K562 (cell line): ENCODE data around the gene ATE1. TPM values are rescaled to one million over a fixed set of nuclear protein-coding genes. Genes with fewer than 3 reads are reported as not detected.
"Not testable (repeated sequence)": the region's sequence is repeated elsewhere in the genome, so short reads cannot be mapped to it uniquely, and the experiment has no call there.

Experiments
- ATAC-seq: fragments of 200-7000 bp; cut with Tn5 transposase; 3 replicates; pipeline ENCODE4 v1.9.1; 2020; ENCODE audit warnings: moderate library complexity
- BruUV-seq: library from RNA; stranded (reverse); fragments of 400-500 nt; replicated peaks from 2 replicates; lab custom pipeline; 2021; lab: Mats Ljungman, UMichigan
- CTCF ChIA-PET: fragments of 300-600 bp; formaldehyde crosslinking; extraction: SDS; loops from one replicate; lab custom pipeline; 2021; ENCODE audit warnings: low intra/inter-chr PET ratio; lab: Yijun Ruan, JAX
- POLR2A ChIA-PET: fragments of 300-600, 350-650 bp; sonication (Branson Sonifier 250); formaldehyde crosslinking; extraction: SDS; loops from one replicate; lab custom pipeline; 2021; ENCODE audit warnings: antibody characterized with exemption, inconsistent platforms; lab: Yijun Ruan, JAX
- DNase-seq, 4 experiments: peaks; one replicate each; pipeline versions ENCODE4 v3.0.0 to v3.0.0-alpha.2; 2011 to 2018; ENCODE audit warnings: low spot score in 3 of 4, mixed read lengths in 3 of 4; ENCODE audit errors: extremely low read depth in 1 of 4
- FAIRE-seq: peaks from 2 replicates; lab custom pipeline; 2011; peaks lifted over from hg19 to GRCh38; lab: Jason Lieb, UNC
- H2AFZ ChIP-seq: 2 replicates; pipeline ENCODE4 v1.6.0; 2011; ENCODE audit warnings: low read depth, low read length, control low read depth, inconsistent platforms
- H3K27ac ChIP-seq: fragments of 200-600 bp; 3 replicates; pipeline ENCODE4 v1.8.0; 2011; ENCODE audit warnings: low read depth, mild to moderate bottlenecking, control low read depth, inconsistent platforms, low read length, moderate library complexity, mixed read lengths; ENCODE audit errors: extremely low read depth
- H3K27me3 ChIP-seq, 2 experiments: fragments of 300-600 bp in 1 of 2; 2 replicates in 1 of 2; 3 replicates in 1 of 2; pipeline versions ENCODE4 v1.6.0 to v1.8.0; 2011; ENCODE audit warnings: inconsistent platforms in 2 of 2, low read length in 2 of 2, mild to moderate bottlenecking in 1 of 2, mixed read lengths in 1 of 2, moderate library complexity in 1 of 2; ENCODE audit not compliant: control insufficient read depth in 2 of 2, insufficient read depth in 2 of 2
- H3K36me3 ChIP-seq: fragments of 300-600 bp; 3 replicates; pipeline ENCODE4 v1.8.0; 2011; ENCODE audit warnings: mild to moderate bottlenecking, low read length, inconsistent platforms; ENCODE audit not compliant: control insufficient read depth, insufficient read depth
- H3K4me1 ChIP-seq, 2 experiments: fragments of 200-600 bp in 1 of 2; replicated peaks in 1 of 2; 2 replicates in 1 of 2; 3 replicates in 1 of 2; pipeline versions ENCODE4 v1.5.1 to v1.8.0; 2011; ENCODE audit warnings: inconsistent platforms in 2 of 2, low read length in 2 of 2, mild to moderate bottlenecking in 1 of 2, mixed read lengths in 1 of 2, moderate library complexity in 1 of 2; ENCODE audit not compliant: control insufficient read depth in 2 of 2, insufficient read depth in 2 of 2
- H3K4me2 ChIP-seq: 2 replicates; pipeline ENCODE4 v1.6.1; 2011; ENCODE audit warnings: low read length, control low read depth, inconsistent platforms, mixed read lengths; ENCODE audit not compliant: insufficient read depth
- H3K4me3 ChIP-seq: fragments of 200-600 bp; sonication (generic), shearing (Covaris generic); 2 replicates; pipeline ENCODE4 v1.5.1; 2016; ENCODE audit warnings: control low read depth, inconsistent platforms
- H3K79me2 ChIP-seq: fragments of 200-600 bp; 3 replicates; pipeline ENCODE4 v1.8.0; 2011; ENCODE audit warnings: low read length, inconsistent platforms; ENCODE audit not compliant: control insufficient read depth, insufficient read depth
- H3K9ac ChIP-seq, 2 experiments: 2 replicates each; pipeline versions ENCODE4 v1.6.0 to v1.6.1; 2011; ENCODE audit warnings: low read depth in 2 of 2, low read length in 2 of 2, control low read depth in 1 of 2, inconsistent platforms in 1 of 2, mild to moderate bottlenecking in 1 of 2, mixed read lengths in 1 of 2; ENCODE audit not compliant: insufficient read depth in 1 of 2
- H3K9me1 ChIP-seq: one replicate; pipeline ENCODE4 v1.6.0; 2011; ENCODE audit warnings: inconsistent platforms, mild to moderate bottlenecking, low read length, moderate library complexity; ENCODE audit not compliant: control insufficient read depth, insufficient read depth
- H3K9me3 ChIP-seq: replicated peaks from 2 replicates; pipeline ENCODE4 v1.5.1; 2011; ENCODE audit warnings: low read depth, low read length, inconsistent platforms; ENCODE audit not compliant: control insufficient read depth, insufficient read depth
- H4K20me1 ChIP-seq: replicated peaks from 2 replicates; pipeline ENCODE4 v1.6.1; 2011; ENCODE audit warnings: low read length, inconsistent platforms, mixed read lengths; ENCODE audit not compliant: control insufficient read depth, insufficient read depth
- RBM25 ChIP-seq: fragments of 200-400 bp; formaldehyde crosslinking; IDR thresholded peaks from 2 replicates; pipeline ENCODE4 v1.6.1; 2018; ENCODE audit warnings: low read length, low read depth, moderate library complexity; ENCODE audit not compliant: severe bottlenecking
- RUNX1 ChIP-seq: sonication (generic); IDR thresholded peaks from 2 replicates; pipeline ENCODE4 v1.6.1; 2016; ENCODE audit warnings: antibody characterized with exemption, low read depth
- SRSF1 ChIP-seq: fragments of 200-400 bp; formaldehyde crosslinking; IDR thresholded peaks from 2 replicates; pipeline ENCODE4 v1.6.1; 2017; ENCODE audit warnings: mild to moderate bottlenecking, low read depth, low read length, moderate library complexity
- ZNF146 ChIP-seq: IDR thresholded peaks from one replicate; pipeline ENCODE4 v1.6.1; 2018; ENCODE audit warnings: missing compliant biosample characterization; ENCODE audit not compliant: unreplicated experiment
- ZNF311 ChIP-seq: fragments of 250-450 bp; sonication (Bioruptor Pico); IDR thresholded peaks from 2 replicates; pipeline ENCODE4 v1.4.0; 2020; ENCODE audit warnings: mild to moderate bottlenecking, moderate library complexity
- ZZZ3 ChIP-seq: fragments of 450-650 bp; IDR thresholded peaks from 2 replicates; pipeline ENCODE4 v1.6.1; 2016; ENCODE audit warnings: antibody characterized with exemption, mild to moderate bottlenecking, moderate library complexity
- WGBS: fragments of 100-300 bp; shearing (Covaris generic); methylation state at CpG from one replicate; pipeline ENCODE4 v1.1.6; 2016; ENCODE audit warnings: low coverage, mixed read lengths; ENCODE audit not compliant: insufficient coverage; ENCODE audit errors: missing lambda C conversion rate; 5-methylcytosine and 5-hydroxymethylcytosine counted together
- in situ Hi-C: fragments of 300-500 bp; cut with MboI; formaldehyde crosslinking; loops from 4 replicates; pipeline ENCODE4 v1.15.0; 2018; ENCODE audit warnings: inconsistent platforms, mixed read lengths
- intact Hi-C: fragments of 100-400 bp; cut with micrococcal nuclease; formaldehyde crosslinking; loops from 2 replicates; pipeline ENCODE4 v1.14.2; 2022
- polyA plus RNA-seq, 8 experiments: library from polyadenylated mRNA; depleted of rRNA in 4 of 8; stranded (reverse) in 5 of 8; unstranded in 3 of 8; fragments of >200 nt; fragmentation: Nextera tagmentation in 2 of 8; fragmentation: Illumina TruSeq in 1 of 8; extraction: Ambion mirVana in 2 of 8; extraction: Trizol in 1 of 8; gene quantifications; 2 replicates each; pipeline versions ENCODE4 v1.2.1 to v1.2.3, GENCODE V29; 2011 to 2014; ENCODE audit warnings: inconsistent platforms in 1 of 8, missing spikeins in 1 of 8
- total RNA-seq, 7 experiments: library from RNA; depleted of rRNA in 6 of 7; stranded (reverse); fragments of >200 nt in 6 of 7; fragmentation: Illumina TruSeq in 2 of 7; extraction: Trizol in 2 of 7; gene quantifications; 2 replicates each; pipeline versions ENCODE4 v1.2.1 to v1.2.3, GENCODE V29; 2011 to 2021; ENCODE audit warnings: low replicate concordance in 1 of 7

The ATE1 gene
- total and polyA plus RNA-seq, 9 of the 15 experiments (the other 6 are each of a cell fraction or from before 2014, with no cell fraction given), result 3.0 to 14.2 (median 8.8) TPM

GRCh38 chr10:121828045-121828444, 99.8 kb downstream of the ATE1 start (continued):
- no peak for TF ChIP-seq SRSF1
- no peak for TF ChIP-seq ZZZ3
- TF ChIP-seq ZNF311, result no peak
- TF ChIP-seq RUNX1, result no peak

- DNase-seq, in situ Hi-C loops, FAIRE-seq, ATAC-seq, H3K9me3 ChIP-seq, H3K4me1 ChIP-seq, H3K4me3 ChIP-seq, H3K27me3 ChIP-seq, H3K9me1 ChIP-seq, H3K27ac ChIP-seq, H4K20me1 ChIP-seq, CTCF ChIA-PET, H3K36me3 ChIP-seq, BruUV-seq, H3K9ac ChIP-seq, H3K79me2 ChIP-seq, intact Hi-C loops, H2AFZ ChIP-seq, H3K4me2 ChIP-seq: not testable (repeated sequence)
- peak; percentile 14 for TF ChIP-seq ZNF146 (CRISPR knock-in tag)
- peak; percentile 27 for TF ChIP-seq RBM25
- 100% methylated on average over 1 of the region's 5 CpGs for WGBS
- POLR2A ChIA-PET, result interaction anchor here (0.6 kb wide), 2 partner anchors 9 to 55 kb away, joined by 3 read pairs; no protein-coding TSS in a partner anchor
Observed at GRCh38 chr10:121826773-121827172, 101.1 kb downstream of the ATE1 start.
